Effector memory CD4-positive, alpha-beta T cell (primary cell): ENCODE measurements around the gene TEX22.

Experiments used
- DNase-seq, 3 donors: peaks; one replicate each; pipeline ENCODE4 v3.0.0-alpha.2; 2020
- H3K27ac ChIP-seq: 2 replicates; pipeline ENCODE4 v1.7.0; 2013; ENCODE audit warnings: mild to moderate bottlenecking, low read length, moderate library complexity; ENCODE audit not compliant: insufficient read depth, poor library complexity, severe bottlenecking
- H3K27me3 ChIP-seq: replicated peaks from 2 replicates; pipeline ENCODE4 v1.7.0; 2013; ENCODE audit warnings: mild to moderate bottlenecking, low read length; ENCODE audit not compliant: insufficient read depth, control insufficient read depth, poor library complexity, severe bottlenecking
- H3K36me3 ChIP-seq: 2 replicates; pipeline ENCODE4 v1.7.0; 2013; ENCODE audit warnings: mild to moderate bottlenecking, low read length, moderate library complexity; ENCODE audit not compliant: control insufficient read depth, insufficient read depth
- H3K4me1 ChIP-seq: 2 replicates; pipeline ENCODE4 v1.7.0; 2013; ENCODE audit warnings: low read length, mild to moderate bottlenecking; ENCODE audit not compliant: control insufficient read depth, insufficient read depth, poor library complexity, severe bottlenecking
- H3K4me3 ChIP-seq: 2 replicates; pipeline ENCODE4 v1.7.0; 2013; ENCODE audit warnings: low read length, low read depth, mild to moderate bottlenecking; ENCODE audit not compliant: insufficient read depth, poor library complexity, severe bottlenecking
- H3K9me3 ChIP-seq: 2 replicates; pipeline ENCODE4 v1.7.0; 2013; ENCODE audit warnings: mild to moderate bottlenecking, low read length, moderate library complexity; ENCODE audit not compliant: control insufficient read depth
- total RNA-seq, 3 donors: gene quantifications; one replicate each; lab custom pipeline; 2026; lab: John Stamatoyannopoulos, UW

The TEX22 gene, protein sequence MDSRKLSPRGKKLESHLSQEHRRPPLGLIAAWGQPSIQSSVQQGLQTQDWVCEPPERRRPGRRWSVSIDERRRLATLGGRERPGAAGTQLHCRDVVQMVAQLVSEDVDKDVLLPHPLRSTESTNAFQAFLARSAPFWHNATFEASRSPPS
- 0.77 to 1.0 (median 0.78) reads per million in 3 donors for total RNA-seq

DNA sequence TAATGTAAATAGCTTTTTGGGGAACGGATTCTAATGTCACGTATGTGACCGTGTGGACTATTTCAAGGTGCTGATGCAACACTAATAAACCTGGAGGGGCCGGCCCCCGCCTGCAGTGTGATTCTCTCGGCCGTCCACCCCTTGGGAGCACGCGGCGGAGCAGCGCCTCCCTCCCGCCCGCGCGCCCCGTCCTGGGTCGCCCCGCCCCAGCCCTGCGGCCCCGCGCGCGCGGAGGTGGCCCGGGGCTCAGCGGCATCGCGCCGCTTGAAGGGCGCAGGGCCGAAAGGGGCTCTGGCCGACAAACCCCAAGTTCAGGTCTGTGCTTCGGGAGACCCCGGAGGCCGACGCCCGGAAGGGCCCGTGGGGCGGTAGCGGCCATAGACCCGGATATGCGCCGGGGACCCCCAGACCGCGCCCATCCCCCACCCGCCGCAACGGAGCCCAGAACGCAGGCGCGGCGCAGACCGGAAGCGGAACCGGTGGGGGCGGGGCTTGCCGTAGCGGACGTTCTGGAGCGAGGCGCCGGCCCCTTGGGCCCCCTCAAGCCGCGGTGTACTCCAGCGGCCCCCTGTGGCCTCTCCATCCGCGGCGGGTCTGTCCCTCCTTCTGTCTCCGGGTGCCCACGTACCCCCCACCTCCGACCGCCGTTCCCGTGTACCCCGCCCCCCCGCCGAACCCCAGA, at the start of gene TEX22:
TEX22 (plus strand) TSS at position 495 of the 682 bp plus-strand sequence. CDS start 803 bp downstream, outside the sequence.
- Histone ChIP-seq H3K4me1 (peaks cover 14% of the 10 kb centered on the region), H3K36me3 (peaks cover 7% of the 10 kb centered on the region), H3K4me3 (peak within 1 kb of the TSS; percentile 92), H3K27me3 (no peaks in the 10 kb centered on the region), H3K27ac (peak within 1 kb of the TSS; percentile 75), H3K9me3 (no peaks in the 10 kb centered on the region)
- peak; percentile 68 to 75 (median 71) for DNase-seq

DNA sequence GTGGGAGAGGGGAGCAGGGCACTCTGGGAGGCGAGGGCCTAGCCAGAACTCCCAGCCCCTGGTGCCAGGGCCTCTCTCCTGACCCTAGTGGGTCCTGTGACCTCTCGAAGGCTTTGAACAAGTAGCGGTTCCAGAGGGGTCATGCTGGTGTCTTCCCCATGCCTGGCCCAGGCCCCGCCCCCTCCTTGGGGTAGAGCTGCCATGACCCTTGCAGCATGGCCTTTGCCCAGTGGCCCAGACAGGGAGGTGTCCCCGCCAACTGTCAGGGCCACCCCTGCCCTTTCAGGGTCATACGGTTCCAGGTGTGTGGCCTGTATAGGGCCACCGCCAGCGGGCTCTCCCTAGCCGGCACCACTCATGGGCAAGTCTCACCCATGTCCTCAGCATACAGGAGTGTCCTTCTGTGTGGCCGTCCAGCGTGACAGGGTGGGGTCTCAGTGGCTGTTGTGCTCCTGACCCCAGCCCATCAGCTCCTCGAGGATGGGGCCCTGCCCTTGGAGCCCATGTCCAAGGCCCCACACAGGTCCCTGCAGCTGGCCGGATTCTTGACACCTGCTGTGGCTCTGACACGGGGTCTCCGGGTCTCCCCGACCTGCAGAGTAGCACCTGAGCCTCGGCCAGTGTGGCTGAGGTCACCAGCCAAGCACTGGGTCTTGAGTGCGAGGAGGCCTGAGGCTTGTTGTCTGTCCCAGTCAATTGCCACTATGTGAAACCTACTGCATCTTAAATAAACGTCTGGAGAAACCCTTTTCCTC, 49.2 kb upstream of the TEX22 start:
- Histone ChIP-seq H3K4me1 (no peaks in the 10 kb centered on the region), H3K4me3 (no peak overlapping the region), H3K9me3 (no peaks in the 10 kb centered on the region), H3K27ac (no peak overlapping the region), H3K36me3 (no peaks in the 10 kb centered on the region), H3K27me3 (no peaks in the 10 kb centered on the region)
- no peak for DNase-seq

DNA sequence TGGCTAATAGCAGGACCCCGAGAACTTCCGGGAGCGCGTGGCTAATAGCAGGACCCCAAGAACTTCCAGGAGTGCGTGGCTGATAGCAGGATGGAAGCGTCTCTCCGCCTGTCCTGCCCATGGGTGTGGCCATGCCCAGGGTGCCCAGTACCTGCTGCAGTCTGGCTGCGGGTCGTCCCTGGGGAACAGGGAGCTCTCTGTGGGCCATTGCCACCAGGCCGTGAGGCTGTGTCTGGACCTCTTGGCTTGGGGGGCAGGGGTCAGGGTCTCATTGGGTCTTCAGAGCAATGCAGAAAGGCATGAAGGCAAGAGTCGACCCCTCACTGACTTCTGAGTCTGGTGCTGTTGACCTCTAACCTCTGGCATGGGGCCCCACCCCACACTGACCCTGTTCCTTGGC, 48.3 kb upstream of the TEX22 start:
- Histone ChIP-seq H3K27me3 (no peaks in the 10 kb centered on the region), H3K4me1 (no peaks in the 10 kb centered on the region), H3K4me3 (no peak overlapping the region), H3K36me3 (no peaks in the 10 kb centered on the region), H3K27ac (no peak overlapping the region), H3K9me3 (no peaks in the 10 kb centered on the region)
- DNase-seq, result no peak

DNA sequence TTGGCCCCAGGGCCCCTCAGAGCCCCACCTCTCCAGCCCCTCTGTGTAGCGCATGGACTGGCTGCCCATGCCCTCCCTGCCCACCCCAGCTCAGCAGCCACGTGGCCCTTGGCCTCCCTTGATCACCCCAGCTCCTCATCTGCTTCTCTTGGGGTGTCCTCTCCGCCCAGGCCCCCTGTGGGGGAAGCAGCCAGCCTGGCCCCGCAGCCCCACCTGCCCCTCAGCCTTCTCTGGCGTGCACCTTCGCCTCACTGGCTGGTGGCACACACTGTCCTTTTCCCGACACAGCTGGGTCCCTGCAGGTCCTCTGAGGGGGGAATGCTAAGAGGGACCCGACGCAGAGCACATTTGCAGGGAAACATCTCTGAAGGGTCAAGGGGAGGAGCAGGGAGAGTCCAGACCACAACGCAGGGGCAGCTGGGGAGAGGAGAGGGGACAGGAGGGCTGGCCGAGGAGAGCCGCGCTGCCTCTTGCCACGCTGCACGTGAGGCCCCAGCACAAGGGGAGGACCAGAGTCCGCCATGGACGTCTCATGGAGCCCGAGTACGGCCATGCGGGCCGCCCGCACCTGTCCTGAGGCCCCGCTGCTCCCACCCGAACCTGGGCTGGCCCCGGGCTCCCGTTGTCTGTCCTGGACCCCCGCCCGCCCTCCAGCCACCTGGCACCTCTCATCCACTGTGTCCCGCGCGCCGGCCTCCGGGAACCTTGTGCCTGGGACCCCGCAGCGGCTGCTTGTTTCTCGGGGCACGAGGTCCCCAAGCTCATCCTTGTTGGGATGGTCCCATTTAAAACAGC, 47.7 kb upstream of the TEX22 start:
- Histone ChIP-seq H3K27me3 (no peaks in the 10 kb centered on the region), H3K36me3 (no peaks in the 10 kb centered on the region), H3K9me3 (no peaks in the 10 kb centered on the region), H3K4me3 (no peak overlapping the region), H3K27ac (no peak overlapping the region), H3K4me1 (no peaks in the 10 kb centered on the region)
- DNase-seq, result no peak

DNA sequence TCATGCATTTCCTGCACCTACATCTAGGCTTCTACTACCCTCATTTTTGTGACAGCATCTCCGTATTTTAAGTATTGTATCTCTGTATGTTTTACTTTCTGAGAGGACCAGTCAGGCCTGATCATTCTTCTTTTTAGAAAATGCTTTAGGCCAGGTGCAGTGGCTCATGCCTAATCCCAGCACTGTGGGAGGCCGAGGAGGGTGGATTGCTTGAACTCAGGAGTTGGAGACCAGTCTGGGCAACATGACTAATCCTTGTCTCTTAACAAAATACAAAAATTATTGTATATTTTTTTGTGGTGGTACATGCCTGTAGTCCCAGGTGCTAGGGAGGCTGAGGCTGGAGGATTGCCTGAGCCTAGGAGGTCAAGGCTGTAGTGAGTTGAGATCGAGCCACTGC, 46.9 kb upstream of the TEX22 start:
- no peaks in the 10 kb centered on the region for H3K27me3 ChIP-seq
- DNase-seq, result no peak
- H3K27ac ChIP-seq, result no peak overlapping the region
- H3K4me1 ChIP-seq, result no peaks in the 10 kb centered on the region
- H3K36me3 ChIP-seq, result no peaks in the 10 kb centered on the region
- no peaks in the 10 kb centered on the region for H3K9me3 ChIP-seq
- no peak overlapping the region for H3K4me3 ChIP-seq

DNA sequence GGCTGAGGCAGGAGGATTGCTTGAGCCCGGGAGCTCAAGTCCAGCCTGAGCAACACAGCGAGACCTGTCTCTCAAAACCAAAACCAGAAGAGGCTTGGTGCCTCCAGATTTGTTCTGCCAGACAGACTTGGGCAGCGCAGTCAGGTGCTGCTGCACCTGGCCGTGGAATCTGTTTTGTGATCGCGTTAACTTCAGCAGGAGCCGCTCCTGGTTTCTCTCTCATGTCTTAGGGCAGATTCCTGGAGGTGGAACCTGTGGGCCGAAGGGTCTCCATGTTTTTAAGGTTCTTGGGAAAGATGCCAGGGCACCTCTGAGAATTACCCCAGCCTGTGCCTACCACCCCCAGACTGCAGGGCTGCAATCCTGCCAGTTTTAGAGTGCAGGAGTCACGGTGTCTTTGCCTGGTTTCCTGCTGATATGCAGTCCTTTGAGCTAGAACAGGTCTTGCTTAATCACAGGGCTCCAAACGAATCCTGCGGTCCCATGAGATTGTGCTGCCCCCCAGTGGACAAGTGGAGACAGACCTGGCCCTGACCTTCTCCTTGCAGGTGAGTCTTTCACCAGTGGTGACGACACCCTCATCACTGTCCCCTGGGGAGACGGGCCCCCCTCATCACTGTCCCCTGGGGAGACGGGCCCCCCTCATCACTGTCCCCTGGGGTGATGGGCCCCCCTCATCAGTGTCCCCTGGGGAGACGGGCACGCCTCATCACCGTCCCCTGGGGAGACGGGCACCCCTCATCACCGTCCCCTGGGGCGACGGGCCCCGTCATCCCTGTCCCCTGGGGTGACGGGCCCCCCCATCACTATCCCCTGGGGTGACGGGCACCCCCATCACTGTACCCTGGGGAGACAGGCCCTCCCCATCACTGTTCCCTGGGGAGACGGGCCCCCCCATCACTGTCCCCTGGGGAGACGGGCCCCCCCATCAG, 46.2 kb upstream of the TEX22 start:
- H3K36me3 ChIP-seq, result no peaks in the 10 kb centered on the region
- no peak overlapping the region for H3K4me3 ChIP-seq
- H3K27ac ChIP-seq, result no peak overlapping the region
- H3K27me3 ChIP-seq, result no peaks in the 10 kb centered on the region
- H3K9me3 ChIP-seq, result no peaks in the 10 kb centered on the region
- DNase-seq, result peak; percentile 70 to 73 (median 71)
- H3K4me1 ChIP-seq, result no peaks in the 10 kb centered on the region

DNA sequence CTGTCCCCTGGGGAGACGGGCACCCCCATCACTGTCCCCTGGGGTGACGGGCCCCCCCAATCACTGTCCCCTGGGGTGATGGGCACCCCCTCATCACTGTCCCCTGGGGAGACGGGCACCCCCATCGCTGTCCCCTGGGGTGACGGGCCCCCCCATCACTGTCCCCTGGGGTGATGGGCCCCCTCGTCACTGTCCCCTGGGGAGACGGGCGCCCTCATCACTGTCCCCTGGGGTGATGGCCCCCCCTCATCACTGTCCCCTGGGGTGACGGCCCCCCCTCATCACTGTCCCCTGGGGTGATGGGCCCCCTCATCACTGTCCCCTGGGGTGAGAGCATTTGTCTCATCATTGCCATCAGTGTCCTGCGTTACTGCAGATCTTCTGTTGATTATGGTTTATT, 45.2 kb upstream of the TEX22 start:
- no peaks in the 10 kb centered on the region for H3K4me1 ChIP-seq

DNA sequence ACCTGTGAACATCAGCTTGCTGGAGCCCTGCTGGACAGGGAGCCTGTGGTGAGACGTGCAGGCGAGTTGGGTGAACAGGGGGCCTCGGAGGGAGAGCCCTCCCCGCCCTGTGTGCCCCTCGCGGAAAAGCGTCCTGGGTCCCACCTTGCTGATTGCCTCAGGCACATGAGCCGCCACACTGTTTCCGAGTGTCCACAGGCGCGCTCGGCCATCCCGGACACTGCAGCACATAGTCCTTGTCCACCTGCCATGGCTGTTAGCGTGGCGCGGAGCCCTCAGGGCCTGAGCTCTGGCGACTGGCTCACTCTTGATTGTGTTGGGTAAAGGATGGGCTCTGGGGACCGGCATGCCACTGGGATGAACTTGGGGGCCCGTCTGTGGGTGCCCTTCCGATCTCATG, 43.8 kb upstream of the TEX22 start:
- Histone ChIP-seq H3K4me1 (no peaks in the 10 kb centered on the region), H3K27me3 (no peaks in the 10 kb centered on the region), H3K9me3 (no peaks in the 10 kb centered on the region), H3K4me3 (no peak overlapping the region), H3K27ac (no peak overlapping the region), H3K36me3 (no peaks in the 10 kb centered on the region)
- DNase-seq, result no peak

More for the DNA sequence above, 45.2 kb upstream of the TEX22 start:
- Histone ChIP-seq H3K9me3 (no peaks in the 10 kb centered on the region), H3K27ac (no peak overlapping the region), H3K4me3 (no peak overlapping the region), H3K27me3 (no peaks in the 10 kb centered on the region), H3K36me3 (no peaks in the 10 kb centered on the region)
- no peak for DNase-seq

DNA sequence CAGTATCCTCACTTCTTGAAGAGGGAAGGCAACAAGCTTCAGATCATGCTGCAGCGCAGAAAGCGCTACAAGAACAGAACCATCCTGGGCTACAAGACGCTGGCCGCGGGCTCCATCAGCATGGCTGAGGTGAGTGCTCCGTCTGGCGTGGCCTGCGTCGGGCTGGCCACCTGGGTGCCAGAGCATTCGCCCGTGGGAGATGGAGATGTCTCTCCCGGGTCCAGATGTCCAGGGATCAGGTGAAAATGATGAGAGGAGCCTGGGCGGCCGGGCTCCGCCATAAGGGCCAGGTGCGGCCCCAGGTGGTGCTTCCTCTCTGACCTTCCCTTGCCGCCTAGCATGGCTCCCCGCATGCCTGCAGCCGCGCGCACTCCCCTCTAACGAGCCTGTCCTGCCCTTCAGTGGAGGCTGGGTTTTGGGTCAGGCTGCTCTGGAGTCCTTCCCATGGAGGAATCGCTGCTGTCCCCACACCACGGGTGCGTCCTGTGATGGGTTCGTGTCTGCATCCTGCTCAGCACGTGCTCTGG, 43.2 kb upstream of the TEX22 start:
- Histone ChIP-seq H3K4me3 (no peak overlapping the region), H3K9me3 (no peaks in the 10 kb centered on the region), H3K27me3 (no peaks in the 10 kb centered on the region), H3K36me3 (no peaks in the 10 kb centered on the region), H3K27ac (no peak overlapping the region), H3K4me1 (no peaks in the 10 kb centered on the region)
- DNase-seq, result no peak
